HCEC 1CT (cell line): ENCODE data around the gene PPP1R9A.

Experiments
- DNase-seq: peaks from one replicate; pipeline ENCODE4 v3.0.0-alpha.2; 2017

PPP1R9A gene

DNA sequence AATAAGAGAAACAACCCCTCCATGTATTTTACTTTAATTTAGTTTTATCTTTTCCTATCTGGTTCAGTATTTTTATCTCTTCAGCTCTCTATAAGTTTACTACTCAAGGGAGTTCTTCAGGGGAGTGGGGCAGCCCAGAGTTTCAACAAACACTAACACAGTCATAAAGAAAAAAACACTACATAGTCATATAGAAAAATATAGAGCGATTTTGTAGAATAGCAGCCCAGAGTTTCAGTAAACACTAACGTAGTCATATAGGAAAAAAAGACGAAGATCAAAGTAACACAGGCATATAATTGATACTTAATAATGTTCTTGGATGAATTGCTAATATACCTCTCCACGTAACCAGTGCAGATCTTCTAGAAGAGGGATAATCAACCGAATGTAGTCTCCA is 362.2 kb downstream of the PPP1R9A start:
- DNase-seq = no peak

DNA sequence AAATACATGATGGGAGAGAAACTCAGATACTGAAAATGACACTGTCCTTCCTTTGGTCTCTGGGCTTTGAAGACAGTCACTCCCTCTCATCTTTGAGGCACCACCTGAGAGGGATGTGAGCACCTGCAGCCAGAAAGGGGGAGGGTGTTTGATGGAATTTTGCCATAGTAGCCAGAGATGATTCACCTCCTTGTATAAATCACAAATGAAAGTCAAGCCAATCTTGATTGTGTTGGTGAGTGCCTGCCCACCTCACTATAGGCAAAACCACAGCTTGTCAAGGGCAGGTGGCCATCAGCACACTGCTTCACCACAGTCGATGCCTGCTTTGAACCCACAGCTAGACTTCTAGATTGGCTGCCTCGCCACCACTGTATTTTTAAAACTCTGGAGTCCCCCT is 368.7 kb downstream of the PPP1R9A start:
- no peak for DNase-seq

- DNase-seq = no peak
Observed at GRCh38 chr7:95279417-95279816, 372.0 kb downstream of the PPP1R9A start.

DNA sequence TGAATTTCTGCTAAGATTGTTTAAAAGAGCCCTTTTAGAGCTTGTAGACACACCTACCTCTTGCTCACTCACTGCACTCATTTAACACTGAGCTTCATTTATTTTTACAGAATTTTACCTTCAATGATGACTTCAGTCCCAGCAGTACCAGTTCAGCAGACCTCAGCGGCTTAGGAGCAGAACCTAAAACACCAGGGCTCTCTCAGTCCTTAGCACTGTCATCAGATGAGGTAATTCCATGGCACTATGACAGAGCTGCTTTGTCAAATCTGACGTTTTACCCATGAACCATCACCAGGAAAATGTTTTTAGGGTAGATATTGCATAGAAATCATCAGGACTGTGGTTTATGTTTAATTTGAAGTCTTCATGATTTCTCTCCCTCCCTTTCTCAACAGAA is 378.7 kb downstream of the PPP1R9A start:
- no peak for DNase-seq

- no peak for DNase-seq
Observed at GRCh38 chr7:95290166-95290830, 382.9 kb downstream of the PPP1R9A start.

- no peak for DNase-seq
Observed at GRCh38 chr7:95295397-95295796, 388.0 kb downstream of the PPP1R9A start.

GRCh38 chr7:95296456-95296855 is 389.1 kb downstream of the PPP1R9A start:
- no peak for DNase-seq

DNA sequence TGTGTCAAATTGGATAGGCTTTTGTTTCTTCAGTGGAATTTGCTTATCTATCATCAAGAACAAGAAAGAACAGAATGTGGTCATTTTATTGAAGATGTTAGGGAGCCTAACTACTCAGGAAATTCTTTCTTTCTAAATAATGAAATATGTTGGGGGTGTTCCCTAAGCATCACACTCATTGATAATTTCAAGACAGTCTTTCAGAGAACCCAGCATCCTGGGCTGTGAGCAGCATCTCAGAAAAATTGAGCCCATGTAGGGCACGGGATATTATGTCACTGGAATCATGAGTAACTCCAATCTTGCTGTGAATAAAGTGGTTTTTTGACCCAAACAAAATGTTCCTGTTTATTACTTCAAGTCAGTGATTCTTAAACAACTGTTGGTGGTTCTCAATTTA is 389.6 kb downstream of the PPP1R9A start:
- DNase-seq = no peak

- DNase-seq = no peak
Observed at GRCh38 chr7:95298091-95298490, 390.7 kb downstream of the PPP1R9A start.

- DNase-seq = no peak
Observed at GRCh38 chr7:95303013-95303905, 395.9 kb downstream of the PPP1R9A start.

GRCh38 chr7:95304990-95305389 is 397.6 kb downstream of the PPP1R9A start:
- DNase-seq = no peak

- no peak for DNase-seq
Observed at GRCh38 chr7:95309951-95310350, 402.6 kb downstream of the PPP1R9A start.

- no peak for DNase-seq
Observed at GRCh38 chr7:95311389-95311788, 404.0 kb downstream of the PPP1R9A start.

DNA sequence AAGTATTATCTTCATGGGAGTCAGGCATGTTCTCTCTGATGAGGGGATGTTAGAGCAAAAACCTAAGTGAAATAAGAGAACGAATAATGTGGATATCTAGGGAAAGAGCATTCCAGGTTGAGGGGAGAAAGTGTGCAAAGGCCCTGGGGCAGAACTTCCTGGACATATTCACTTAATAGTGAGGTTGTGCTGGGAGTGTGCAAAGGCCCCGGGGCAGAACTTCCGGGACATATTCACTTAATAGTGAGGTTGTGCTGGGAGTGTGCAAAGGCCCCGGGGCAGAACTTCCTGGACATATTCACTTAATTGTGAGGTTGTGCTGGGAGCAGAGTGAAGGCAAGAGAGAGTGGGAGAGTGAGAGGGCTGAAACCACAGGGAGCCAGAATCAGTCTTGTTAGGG is 405.2 kb downstream of the PPP1R9A start:
- DNase-seq = no peak

DNA sequence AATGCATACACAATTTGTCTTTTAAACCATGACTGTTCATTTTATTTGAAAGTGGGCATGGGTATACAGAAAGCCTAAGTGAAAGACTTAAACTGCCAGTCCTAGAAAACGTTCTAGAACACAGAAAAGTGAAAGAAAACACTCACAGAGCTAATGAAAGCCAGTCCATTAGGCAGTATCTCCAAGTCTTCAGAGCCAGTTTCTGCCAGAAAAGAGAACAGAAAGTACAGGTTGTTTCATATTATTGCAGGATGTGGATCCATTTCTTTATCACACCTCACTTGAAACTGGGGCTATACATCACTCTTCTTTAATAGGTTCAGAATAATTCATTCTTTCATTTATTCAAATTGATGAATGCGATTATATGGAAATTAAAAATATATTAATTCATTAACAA is 409.2 kb downstream of the PPP1R9A start:
- no peak for DNase-seq

DNA sequence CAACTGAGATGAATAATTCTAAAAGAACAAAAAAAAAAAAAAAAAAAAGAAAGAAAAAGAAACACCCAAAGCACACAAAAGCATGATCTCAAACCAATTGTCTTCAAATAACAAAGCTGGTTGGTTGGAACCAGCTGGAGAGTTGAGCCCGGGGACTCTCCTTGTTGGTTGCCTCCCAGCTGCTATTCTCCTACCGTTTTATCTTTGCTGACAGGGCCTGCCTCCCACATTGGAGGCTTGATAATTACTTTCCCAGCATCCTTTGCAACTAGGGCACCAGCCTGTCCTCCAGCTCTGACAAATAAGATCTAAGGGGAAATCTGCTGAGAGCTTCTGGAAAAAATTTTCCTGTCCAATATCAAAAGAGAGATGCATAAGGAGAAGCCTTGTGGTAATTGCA is 410.2 kb downstream of the PPP1R9A start:
- DNase-seq = no peak

DNA sequence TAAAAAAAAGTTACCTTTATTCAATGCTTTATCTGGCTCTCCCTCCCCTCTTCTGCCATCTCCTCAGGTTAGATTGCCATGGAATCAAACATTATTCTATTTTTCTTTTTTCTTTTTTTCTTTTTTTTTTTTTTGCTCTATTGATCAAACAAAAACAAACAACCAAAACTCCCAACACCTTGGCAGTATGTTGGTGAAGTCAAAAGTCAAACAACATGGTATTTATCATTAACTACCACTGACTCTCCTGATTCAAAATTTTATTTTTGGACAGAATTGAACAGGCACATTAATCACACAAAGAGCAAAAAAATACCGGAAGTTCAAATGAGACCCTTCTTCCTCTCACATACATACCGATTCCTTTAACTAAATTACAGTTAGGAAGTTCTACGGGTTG is 410.6 kb downstream of the PPP1R9A start:
- DNase-seq = no peak

GRCh38 chr7:95318501-95319100 is 411.2 kb downstream of the PPP1R9A start:
- no peak for DNase-seq

DNA sequence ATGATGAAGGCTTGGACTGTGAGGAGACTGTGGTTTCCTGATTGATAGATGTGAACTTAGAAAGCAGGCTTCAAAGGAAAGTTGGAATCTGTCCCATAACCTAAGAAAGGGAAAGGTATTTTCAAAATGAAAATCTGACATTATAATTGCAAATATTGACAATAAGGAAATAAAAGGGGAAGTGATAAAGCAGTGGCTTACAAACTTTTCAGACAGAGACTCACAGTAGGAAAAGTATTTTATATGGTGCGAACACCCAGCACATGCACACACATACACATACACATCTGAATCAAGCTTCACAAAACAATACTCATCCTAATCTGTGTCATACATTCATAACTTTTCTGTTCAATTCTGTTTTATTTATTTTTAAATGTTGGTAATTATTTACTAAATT is 412.2 kb downstream of the PPP1R9A start:
- DNase-seq = no peak

- no peak for DNase-seq
Observed at GRCh38 chr7:95320651-95321050, 413.3 kb downstream of the PPP1R9A start.

DNA sequence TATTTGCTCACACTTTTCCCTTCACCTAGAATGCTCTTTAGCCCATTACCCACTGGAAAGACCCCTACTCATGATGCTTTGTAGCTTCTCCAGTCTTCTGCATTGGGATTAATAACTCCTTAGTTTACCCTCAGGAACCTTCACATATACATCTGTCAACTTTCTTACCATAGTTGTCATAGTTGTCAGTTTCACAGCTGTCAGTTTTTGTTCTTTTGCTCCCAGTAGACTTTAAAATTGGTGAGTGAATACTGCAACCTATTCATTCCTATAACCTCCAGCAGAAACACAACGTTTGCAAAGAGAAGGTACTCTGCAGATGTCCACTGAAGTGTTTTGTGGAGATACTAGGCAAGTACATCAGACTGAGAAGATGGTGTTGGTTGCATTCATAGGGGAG is 414.3 kb downstream of the PPP1R9A start:
- DNase-seq = no peak

- DNase-seq = no peak
Observed at GRCh38 chr7:95322396-95322795, 415.0 kb downstream of the PPP1R9A start.

GRCh38 chr7:95322854-95323253 is 415.5 kb downstream of the PPP1R9A start:
- DNase-seq = no peak
